Brain microvascular endothelial cell (primary cell): ENCODE data around the gene SPATS2L.

Experiments used
- DNase-seq: peaks from one replicate; pipeline ENCODE4 v3.0.0-alpha.2; 2020
- H3K27ac ChIP-seq: fragments of 250-450 bp; sonication (Bioruptor Pico); 2 replicates; pipeline ENCODE4 v1.5.1; 2020; ENCODE audit warnings: mild to moderate bottlenecking, moderate library complexity
- H3K27me3 ChIP-seq: fragments of 250-450 bp; sonication (Bioruptor Pico); replicated peaks from 2 replicates; pipeline ENCODE4 v1.5.1; 2020; ENCODE audit warnings: mild to moderate bottlenecking
- H3K36me3 ChIP-seq: fragments of 250-450 bp; sonication (Bioruptor Pico); replicated peaks from 2 replicates; pipeline ENCODE4 v1.5.1; 2020; ENCODE audit warnings: mild to moderate bottlenecking
- H3K4me3 ChIP-seq: 2 replicates; pipeline ENCODE4 v1.5.1; 2011; ENCODE audit warnings: low read depth, mild to moderate bottlenecking, control low read depth, low read length, moderate library complexity
- CTCF ChIP-seq: IDR thresholded peaks from 2 replicates; pipeline ENCODE4 v1.5.1; 2011; ENCODE audit warnings: low read depth, mild to moderate bottlenecking, moderate library complexity, low read length, control low read depth, inconsistent platforms; ENCODE audit errors: missing control alignments
- in situ Hi-C: cut with HindIII; loops from 2 replicates; pipeline ENCODE4 v1.10.0; 2017; ENCODE audit warnings: low sequenced_read_pairs, low pct_ligation_motif_present

Gene SPATS2L

GRCh38 chr2:200422071-200422470 lies 115.6 kb downstream of the SPATS2L start:
- Histone ChIP-seq H3K27me3 (no peaks in the 10 kb centered on the region), H3K4me3 (no peak overlapping the region), H3K36me3 (peaks cover 37% of the 10 kb centered on the region), H3K27ac (no peak overlapping the region)
- TF ChIP-seq CTCF, result no peak
- in situ Hi-C loops, result no loop called here
- no peak for DNase-seq

- no peaks in the 10 kb centered on the region for H3K27me3 ChIP-seq
- TF ChIP-seq CTCF, result peak; percentile 27
- no peak overlapping the region for H3K4me3 ChIP-seq
- peaks cover 31% of the 10 kb centered on the region for H3K36me3 ChIP-seq
- in situ Hi-C loops, result no loop called here
- no peak for DNase-seq
- no peak overlapping the region for H3K27ac ChIP-seq
Observed at GRCh38 chr2:200422532-200423261, 116.2 kb downstream of the SPATS2L start.

- no peaks in the 10 kb centered on the region for H3K27me3 ChIP-seq
- H3K36me3 ChIP-seq, result peaks cover 32% of the 10 kb centered on the region
- no peak overlapping the region for H3K4me3 ChIP-seq
- DNase-seq, result no peak
- H3K27ac ChIP-seq, result no peak overlapping the region
- no peak for TF ChIP-seq CTCF
- in situ Hi-C loops, result no loop called here
Observed at GRCh38 chr2:200423541-200423940, 117.0 kb downstream of the SPATS2L start.

DNA sequence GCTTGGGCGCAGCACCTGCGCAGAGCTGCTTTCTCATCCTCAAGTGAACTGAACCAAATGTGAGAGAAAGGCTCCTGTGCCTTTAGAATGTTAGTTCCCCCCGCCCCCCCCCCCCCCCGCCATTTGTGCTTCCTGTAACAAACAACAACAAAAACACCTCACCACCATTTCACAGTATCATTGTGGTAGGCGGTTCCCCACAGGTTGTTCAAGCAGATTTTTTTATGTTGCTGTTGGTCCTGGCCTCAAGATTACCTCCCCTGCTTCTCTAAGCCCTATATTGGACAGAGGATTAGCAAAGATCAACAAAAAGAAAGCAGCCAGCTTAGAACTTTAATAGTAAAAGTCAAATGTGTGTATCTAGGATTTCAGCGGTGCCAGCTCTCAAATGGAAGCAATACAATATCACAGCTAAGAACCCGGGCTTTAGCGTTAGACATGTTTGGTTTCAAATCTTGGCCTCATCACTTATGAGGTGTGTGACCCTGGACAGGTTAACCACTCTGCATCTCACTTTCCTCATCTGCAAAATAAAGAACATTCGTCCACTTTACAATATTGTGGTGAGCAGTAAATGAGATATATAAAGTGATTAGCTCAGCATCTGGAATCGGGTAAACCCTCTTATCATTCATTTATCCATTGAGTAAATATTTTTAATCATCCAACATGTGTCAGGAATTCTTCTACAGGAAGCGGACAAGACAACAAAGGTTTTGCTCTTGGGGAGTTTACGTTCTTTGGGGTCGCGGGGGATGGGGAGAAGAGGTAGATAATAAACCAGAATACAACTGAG lies 118.7 kb downstream of the SPATS2L start:
- DNase-seq, result no peak
- Histone ChIP-seq H3K27ac (no peak overlapping the region), H3K4me3 (no peak overlapping the region), H3K36me3 (peaks cover 25% of the 10 kb centered on the region), H3K27me3 (no peaks in the 10 kb centered on the region)
- in situ Hi-C loops, result no loop called here
- TF ChIP-seq CTCF, result no peak

DNA sequence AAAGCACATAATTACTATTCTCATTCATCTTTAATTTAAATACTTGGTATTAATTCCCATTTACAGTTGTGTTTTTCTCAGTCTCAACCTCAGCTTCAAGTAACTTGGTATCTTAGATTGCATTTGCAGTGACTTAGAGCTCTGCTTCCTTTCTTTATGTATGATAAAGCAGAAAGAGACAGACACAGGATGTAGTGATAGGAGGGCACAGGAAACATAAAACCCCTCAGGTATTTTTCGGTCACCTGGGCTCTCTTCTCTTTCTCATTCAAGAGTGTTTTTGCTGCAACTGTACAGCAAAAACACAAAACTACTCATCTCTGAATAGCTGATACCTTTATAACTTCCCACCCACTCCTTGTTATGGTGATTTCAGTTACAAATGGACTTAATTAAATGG lies 120.3 kb downstream of the SPATS2L start:
- in situ Hi-C loops, result no loop called here
- Histone ChIP-seq H3K27ac (no peak overlapping the region), H3K27me3 (no peaks in the 10 kb centered on the region), H3K4me3 (no peak overlapping the region), H3K36me3 (peaks cover 13% of the 10 kb centered on the region)
- no peak for DNase-seq
- no peak for TF ChIP-seq CTCF
